Glomerular visceral epithelial cell (primary cell): ENCODE measurements around the gene AP1M1.

ENCODE experiments used
- DNase-seq: peaks from one replicate; pipeline ENCODE4 v3.0.0-alpha.2; 2016; ENCODE audit errors: extremely low spot score

Gene AP1M1

DNA sequence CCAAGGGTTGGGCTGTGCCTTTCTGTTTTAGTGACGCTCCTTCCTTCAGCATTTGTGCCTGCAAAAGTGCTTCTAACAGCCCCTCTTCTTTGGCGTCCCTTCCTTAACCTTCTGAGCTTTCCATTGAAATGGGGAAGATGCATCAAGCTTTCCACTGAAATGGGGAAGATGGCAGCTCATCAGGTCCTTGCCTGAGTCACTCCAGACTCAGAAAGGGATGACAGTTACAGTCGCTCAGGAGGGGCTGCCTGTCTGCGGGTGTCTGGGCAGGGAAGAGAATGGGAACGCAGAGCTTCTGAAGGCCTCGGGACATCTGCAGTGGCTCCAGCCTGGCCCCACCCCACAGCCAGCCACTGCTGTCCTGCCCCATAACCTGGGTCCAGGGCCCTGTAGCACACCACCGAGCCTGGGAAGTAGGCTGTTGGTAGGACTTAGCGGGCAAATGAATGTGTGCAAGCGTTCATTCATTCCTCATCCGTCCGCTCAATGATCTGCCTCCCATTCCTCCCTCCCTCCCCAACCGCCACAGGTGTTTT lies 9.8 kb downstream of the AP1M1 start:
- no peak for DNase-seq

DNA sequence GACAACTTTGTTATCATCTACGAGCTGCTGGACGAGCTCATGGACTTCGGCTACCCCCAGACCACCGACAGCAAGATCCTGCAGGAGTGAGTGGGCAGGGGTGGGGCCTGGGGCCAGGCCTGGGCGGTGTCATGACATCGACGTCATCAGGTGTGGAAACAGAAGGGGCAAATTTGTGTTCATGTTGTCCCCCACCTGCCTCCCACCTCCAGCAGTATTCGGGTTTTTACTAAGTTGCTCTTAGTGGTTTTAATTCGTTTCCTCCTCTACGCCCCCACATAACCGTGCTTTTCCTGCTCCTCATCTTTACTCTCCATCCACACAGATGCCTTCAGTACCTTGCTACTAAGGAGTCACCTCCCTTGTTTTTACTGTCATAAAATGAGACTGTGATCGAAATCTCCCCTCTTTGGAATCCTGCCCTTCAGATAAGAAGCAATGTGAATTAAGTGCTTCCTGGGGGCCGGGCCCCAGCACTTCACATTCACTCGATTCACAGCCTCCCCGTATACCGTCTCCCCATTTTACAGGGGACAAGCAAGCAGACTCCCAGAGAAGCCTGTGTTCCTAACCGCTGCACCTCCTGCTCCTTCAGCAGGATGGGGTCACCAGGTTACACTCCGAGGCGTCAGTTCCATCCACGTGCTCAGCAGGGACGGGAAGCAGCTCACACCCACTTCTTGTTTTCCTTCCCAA lies 10.5 kb downstream of the AP1M1 start:
- no peak for DNase-seq

DNA sequence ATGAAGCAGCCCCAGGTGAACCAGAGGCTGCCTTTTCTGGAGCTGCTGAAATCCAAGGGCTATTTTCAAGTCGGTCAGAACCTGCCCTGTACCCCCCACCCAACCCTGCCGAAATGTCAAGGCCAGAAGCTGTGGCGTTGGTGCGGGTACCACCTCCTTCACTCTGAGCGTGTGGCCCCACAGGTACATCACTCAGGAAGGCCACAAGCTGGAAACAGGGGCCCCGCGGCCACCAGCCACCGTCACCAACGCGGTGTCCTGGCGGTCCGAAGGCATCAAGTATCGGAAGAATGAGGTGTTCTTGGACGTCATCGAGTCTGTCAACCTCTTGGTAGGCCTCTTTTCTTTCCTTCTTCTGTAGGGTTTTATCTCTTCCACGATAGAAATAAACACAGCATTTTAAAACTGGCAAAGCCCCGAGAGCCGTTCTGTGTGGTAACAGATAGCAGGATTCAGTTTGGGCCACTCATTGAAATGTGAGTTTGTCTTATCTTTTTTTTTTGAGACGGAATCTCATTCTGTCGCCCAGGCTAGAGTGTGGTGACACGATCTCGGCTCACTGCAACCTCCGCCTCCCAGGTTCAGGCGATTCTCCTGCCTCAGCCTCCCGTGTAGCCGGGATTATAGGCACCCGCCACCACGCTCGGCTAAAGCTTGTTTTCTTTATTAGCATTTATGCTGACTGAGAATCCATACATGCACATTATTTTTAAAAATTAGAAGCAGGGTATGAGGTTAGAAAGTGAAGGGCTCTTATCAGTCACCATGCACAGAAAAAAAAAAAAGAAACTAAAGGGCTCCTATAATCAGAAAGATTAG lies 11.3 kb downstream of the AP1M1 start:
- no peak for DNase-seq

DNA sequence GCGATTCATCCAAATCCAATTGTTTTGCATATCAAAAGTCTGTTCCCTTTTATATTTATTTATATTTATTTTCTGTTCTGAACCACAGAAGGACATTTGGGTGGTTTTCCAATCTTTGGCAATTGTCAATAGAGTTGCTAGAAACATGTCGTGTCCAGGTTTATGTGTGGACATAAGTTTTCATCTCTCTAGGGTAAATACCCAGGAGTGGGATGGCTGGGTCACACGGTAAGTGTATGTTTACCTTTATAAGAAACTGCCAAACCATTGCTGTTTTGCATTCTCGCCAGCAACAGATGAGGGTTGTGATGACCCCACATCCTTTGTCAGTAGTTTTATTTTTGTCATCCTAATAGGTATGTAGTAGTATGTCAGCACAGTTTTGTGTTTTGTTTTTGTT lies 12.5 kb downstream of the AP1M1 start:
- DNase-seq = no peak

DNA sequence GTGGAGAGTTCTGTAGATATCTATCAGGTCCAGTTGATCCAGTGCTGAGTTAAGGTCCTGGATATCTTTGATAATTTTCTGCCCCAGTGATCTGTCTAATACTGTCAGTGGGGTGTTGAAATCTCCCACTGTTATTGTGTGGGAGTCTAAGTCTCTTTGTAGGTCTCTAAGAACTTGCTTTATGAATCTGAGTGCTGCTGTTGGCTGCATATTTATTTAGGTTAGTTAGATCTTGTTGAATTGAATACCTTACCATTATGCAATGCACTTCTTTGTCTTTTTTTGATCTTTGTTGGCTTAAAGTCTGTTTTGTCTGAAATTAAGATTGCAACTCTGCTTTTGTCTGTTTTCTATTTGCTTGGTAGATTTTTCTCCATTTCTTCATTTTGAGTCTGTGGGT lies 15.4 kb downstream of the AP1M1 start:
- no peak for DNase-seq

DNA sequence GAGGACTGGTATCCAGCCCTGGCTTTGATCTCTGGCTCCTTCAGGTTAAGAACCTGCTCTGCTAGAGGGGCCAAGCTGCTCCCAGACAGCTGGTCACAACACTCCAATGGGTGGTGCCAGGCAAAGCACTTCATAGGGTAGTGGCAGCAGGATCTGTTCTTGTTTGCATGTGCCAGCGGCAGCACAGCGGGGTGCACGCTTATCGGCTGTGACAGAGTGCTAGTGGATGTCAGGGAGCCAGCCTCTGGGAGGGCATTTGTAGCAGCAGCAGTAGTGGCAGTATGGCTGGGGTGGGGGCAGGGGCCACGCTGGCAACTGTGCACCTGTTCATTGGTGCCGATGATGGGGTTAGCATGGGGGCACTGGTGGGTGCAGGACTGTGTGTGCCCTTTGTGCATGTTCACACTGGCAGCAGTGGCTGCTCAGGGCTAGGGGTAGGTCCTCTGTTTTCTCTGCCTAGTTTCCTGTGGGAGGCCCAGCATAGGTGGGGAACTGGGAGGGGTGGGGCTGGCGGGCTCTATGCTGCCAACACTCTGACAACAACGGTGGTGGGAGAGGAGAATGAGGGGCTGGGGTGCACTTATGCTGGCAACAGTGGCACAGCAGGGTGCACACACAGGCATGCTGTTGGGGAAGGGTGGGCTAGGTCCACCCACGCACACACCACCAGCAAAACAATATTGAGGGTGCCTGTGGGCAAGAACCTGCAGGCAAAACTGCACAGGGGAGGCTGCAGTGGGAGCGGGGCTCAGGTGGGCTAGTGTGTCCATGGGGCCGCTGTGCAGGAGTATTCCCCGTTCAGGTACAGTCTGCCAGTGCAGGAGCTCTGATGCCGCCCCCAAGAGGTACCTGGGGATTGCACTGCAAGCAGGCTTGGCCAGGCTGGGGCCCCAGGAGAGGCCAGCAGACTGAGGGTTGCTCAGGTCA lies 19.3 kb downstream of the AP1M1 start:
- DNase-seq = no peak

DNA sequence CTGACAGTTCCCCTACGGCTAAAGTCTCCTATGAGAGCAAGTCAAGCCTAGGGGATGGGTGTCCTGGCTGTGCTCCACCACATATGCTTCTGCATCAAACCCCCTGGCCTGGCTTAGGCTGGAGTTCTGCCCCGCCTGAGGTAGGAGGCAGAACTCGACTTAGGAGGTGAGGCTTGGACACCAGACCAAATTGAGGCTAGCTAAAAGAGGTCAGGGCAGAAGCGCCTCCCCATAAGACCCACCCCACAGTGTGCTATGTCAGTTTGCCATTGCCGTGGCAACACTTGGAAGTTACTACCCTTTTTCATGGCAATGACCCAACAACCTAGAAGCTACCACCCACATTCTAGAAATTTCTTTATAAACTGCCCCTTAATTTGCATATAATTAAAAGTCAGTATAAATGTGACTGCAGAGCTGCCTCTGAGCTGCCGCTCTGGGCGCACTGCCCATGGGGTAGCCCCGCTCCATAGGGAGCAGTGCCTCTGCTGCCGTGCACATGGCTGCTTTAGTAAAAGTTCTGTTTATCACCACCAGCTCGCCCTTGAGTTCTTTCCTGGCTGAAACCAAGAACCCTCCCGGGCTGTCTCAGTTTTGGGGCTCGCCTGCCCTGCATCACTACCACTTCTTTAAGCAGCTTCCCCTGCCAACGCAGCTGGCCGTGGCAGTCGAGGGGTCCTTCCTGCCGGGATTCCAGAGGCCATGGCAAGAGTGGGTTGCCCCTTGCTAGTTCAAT lies 20.2 kb downstream of the AP1M1 start:
- no peak for DNase-seq

DNA sequence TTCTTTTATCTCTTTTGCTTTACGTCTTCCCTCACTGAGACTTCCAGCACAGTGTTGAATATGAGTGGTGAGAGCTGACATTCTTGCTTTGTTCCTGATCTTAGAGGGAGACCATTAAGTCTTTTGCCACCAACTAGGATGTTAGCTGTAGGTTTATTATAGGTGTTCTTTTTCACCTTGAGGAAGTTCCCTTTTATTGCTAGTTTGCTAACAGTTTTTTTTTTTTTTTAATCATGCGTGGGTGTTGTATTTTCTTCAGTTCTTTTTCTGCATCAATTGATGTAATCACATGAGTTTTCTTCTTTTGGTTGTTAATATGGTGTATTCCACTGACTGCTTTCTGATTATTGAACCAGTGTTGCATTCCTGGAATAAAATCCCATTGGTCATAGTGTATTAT lies 21.1 kb downstream of the AP1M1 start:
- DNase-seq = no peak

DNA sequence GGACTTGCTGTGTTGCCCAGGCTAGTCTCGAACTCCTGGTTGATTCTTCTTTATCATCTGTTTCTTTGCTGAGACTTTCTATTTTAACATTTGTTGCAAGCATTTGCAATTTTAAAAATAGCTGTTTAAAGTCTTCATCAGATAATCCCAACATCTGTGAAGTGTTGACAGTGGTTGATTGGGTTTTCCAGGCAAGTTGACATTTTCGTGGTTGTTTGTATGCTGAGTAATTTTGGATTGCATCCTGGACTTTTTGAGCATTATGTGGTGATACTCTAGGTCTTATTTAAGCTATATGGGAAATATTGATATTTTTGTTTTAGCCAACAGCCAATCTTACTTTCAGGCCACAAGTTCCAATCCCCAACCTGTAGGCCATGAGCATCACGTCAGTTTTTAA lies 25.1 kb downstream of the AP1M1 start:
- DNase-seq = no peak

DNA sequence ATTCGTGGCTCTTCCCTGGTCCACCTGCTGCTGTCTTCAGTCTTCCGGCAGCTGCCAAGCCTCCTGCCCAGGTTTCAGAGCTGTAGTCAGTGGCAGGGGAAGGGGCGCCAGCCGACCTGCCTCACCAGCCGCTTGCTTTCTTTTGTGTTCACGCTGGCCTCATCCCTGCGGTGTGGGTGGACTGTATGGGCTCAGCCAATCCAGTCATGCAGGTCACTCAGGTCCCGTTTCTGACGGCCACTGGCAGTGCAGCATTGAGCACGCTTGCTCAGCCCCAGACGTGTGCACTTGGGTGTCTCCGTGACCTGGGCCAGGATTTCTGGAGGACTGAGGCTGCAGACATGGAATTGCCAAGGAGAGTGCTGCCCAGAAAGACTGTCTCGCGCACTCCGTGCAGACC lies 26.0 kb downstream of the AP1M1 start:
- no peak for DNase-seq

DNA sequence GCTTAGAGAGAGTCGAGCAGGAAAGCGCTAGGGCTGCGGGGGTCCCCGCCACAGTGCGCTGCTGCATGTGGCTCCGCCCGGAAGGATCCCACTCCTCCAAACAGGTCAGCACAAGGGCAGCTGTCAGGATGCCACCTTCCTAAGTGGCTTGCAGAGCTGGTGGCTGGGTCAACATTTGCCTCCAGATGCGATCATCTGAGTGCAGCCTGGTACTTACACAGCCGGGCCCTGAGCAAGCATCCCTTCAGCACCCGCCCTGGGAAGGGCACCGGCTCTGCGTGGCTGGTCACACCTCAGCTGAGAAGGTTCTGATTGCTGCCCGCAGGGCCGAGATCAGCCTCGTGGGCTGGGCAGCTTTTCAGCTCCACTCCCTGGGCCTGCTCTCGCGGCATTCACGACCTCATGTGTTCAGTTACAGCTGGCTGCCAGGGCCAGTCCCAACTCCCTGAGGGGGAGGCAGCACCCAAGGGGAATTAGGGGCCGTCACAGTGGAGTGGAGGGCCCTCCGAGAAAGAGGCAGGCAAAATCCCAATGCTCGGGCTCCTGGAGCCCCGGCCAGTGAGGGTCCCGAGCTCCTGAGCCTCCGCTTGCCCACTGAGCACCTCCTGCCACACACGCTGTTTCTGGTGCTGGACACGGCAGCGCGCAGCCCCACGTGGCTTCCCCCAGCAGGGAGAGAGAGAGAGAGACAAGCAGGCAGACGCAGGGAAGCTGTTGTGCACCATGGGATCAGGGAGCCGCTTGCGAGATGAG lies 26.8 kb downstream of the AP1M1 start:
- DNase-seq = no peak

DNA sequence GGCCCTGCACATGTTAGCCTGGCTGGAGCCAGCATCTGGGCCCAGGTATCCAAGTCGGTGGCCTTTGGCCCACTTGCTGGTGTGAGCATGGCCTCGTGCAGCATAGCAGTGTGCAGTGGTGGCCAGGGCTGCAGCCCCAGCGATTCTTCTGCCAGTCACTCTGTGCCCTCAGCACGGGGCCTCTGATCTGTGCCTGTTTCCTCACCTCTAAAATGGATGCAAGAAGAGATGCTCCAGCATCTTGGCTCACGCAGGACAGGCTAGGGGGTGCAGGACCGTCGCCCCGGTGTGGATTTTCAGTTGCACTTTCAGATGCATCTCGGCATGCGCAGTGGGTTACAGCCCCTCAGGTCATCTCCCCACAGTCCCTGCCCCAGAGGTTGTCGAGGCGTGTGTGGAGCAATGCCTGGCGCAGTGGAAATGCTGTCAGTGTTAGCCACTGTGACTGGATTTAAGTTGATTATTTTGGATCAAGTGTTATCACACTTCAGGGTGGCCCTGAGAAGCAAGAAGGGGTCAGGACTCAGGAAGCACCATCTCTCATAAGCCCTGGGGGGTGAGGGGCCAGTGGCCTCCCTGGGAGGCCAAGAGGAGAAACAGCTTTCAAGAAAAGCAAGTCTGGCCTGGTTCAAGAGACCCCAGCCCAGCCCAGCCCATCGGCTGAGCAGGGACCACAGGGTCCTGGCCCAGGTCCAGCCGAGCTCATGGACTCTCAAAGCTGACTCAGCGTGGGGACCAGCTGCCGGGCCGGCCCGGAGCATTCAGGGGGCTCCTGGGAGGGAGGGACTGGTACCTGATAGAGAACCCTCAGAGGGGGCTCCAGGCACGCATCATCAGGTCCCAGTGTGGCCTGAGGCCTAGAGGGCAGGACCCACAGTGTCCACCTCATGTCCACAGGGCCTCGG lies 27.8 kb downstream of the AP1M1 start:
- DNase-seq = no peak

DNA sequence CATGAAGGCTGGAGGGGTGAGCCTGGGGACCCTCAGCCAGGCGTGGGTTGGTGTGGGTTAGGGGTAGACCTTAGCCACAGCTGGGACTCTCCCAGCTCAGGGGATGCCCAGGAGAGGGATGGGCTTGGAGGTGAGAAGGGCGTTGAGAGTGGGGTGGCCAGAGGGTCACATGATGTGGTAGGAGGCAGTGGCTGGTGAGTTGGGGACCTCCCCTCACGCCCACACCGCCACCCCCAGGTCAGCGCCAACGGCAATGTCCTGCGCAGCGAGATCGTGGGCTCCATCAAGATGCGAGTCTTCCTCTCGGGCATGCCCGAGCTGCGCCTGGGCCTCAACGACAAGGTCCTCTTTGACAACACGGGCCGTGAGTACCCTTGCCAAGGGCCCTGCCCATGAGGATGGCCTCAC lies 28.5 kb downstream of the AP1M1 start:
- DNase-seq = no peak

DNA sequence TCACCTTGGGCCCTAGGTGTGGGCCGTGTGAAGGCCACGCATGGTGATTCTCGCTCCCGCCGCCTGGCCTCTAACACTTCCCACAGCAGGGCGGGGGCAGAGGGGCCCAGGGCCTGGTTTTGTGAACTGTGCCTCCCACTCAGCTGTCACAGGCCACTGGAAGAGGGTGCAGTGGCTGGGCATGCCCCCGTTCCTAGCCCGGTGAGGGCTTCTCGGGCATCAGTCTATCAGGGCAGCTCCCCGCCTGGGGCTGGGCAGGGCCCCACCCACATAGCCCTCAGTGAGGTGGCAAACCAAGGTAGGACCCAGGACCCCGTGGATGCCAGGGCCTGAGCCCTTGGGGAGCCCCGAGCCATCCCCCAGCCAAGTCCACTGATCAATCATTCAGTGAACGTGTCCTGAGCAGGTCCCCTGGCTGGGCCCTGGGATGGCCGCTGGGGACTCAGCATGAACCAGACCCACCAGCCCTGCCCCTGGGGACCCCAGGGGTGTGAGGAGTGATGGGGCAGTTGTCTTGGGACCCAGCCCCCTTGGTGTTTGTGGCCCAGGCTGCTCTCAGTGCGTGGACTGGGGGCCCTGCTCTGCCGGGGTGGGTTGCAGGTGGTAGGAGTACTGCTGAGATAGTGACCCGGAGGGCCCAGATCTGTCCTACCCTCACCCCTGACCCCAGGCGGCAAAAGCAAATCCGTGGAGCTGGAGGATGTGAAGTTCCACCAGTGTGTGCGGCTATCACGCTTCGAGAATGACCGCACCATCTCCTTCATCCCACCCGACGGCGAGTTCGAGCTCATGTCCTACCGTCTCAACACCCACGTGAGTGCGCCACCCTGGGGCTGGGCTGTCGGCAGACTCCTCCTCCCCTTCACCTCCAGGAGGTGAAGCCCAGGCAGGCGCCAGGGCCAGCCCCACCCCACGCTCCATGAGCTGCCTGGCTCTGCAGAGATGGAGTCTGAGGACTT lies 29.4 kb downstream of the AP1M1 start:
- no peak for DNase-seq

DNA sequence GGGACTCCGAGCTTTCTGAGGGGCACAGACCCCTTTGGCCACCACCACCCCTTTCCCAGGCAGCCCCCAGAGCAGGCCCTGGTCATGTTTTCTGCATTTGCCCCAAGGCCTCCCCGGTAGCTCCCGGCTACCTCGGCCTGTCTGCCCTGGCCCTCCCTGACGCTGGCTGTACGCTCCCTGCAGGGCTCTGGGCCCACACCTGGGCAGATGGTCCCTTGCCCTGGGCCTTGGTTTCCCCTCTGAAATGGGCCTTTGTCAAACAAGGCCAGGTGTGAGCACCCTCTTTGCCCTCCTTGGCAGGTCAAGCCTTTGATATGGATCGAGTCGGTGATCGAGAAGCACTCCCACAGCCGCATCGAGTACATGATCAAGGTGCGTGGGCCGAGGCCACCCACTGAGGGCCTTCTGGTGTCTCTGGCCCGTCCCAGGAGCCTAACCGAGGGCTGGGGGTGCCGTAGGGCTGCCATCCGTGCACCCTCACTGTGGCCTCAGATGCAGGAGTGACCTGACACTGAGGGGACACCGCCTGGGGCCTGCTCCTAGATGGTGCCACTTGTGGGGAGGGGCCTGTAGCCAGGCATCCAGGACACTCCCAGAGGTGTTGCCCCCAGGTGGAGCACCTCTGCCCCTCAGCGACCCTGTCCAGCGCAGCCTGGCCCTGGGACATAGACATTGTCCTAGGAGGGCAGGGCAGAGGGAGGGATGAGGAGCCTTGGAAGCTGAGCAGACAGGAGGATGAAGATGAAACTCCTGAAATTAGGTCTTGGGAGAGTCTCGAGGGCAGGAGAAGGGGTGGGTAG lies 30.3 kb downstream of the AP1M1 start:
- DNase-seq = no peak

DNA sequence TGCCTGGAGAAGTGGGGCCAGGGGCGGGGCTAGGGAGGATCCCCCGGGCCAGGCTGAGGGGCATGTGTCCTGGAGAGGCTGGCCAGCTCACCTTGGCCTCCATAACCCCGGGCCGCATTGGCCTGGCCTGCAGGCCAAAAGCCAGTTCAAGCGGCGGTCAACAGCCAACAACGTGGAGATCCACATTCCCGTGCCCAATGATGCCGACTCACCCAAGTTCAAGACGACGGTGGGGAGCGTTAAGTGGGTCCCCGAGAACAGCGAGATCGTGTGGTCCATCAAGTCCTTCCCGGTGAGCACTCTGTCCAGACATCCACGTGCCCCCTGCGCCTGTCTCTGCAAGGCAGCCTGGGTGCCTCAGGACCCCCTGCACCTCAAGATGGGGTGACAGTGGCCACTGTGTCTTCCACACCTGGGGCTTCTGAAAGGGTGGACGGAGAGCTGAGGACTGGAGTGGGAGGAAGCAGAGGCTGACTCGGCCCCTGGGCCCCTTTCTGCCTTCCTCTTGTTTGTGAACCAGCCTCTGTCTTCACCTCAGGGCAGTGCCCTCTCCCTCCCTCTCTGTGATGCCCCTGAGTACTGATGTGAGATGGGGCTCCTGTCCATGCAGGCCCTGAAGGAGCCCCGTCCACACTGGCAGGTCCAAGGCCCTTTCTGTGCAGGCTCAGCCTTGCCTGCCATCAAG lies 31.1 kb downstream of the AP1M1 start:
- no peak for DNase-seq

DNA sequence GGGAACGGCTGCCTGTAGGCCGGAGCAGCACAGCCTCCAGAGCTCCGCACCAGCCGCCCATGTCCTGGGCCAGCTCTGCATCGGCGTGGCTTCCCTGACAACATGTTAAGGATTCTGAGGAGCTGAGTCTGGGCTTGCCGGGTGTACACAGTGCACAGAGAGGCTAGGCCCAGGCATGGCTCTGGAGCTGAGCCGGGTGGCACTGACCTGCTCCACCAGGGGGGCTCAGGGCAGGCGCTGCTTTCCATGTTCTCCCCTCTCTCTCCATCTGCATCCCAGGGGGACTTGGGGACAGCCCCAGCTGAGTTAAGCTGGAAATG lies 31.6 kb downstream of the AP1M1 start:
- no peak for DNase-seq
